A549 (cell line): ENCODE results near the gene S1PR5. TPM values are rescaled to one million over a fixed set of nuclear protein-coding genes. Genes with fewer than 3 reads are reported as not detected.

Experiments used
- ATAC-seq, 2 experiments: fragments of 200-7000 bp in 1 of 2; fragments of >200 bp in 1 of 2; cut with Nextera tagmentation in 1 of 2; cut with Tn5 transposase in 1 of 2; 3 replicates each; pipeline versions ENCODE4 v1.8.0 to v1.9.1; 2018 to 2020; ENCODE audit warnings: mild to moderate bottlenecking in 1 of 2, moderate library complexity in 1 of 2
- CTCF ChIA-PET: fragments of 300-600 bp; sonication (Branson Sonifier 250); formaldehyde crosslinking; extraction: SDS; loops from one replicate; lab custom pipeline; 2021; ENCODE audit warnings: antibody characterized with exemption, inconsistent platforms; lab: Yijun Ruan, JAX
- POLR2A ChIA-PET: fragments of 350-600 bp; formaldehyde crosslinking; extraction: SDS; loops from one replicate; lab custom pipeline; 2021; ENCODE audit warnings: antibody characterized with exemption, inconsistent platforms; lab: Yijun Ruan, JAX
- DNase-seq, 2 experiments: peaks; one replicate each; pipeline versions ENCODE4 v3.0.0 to v3.0.0-alpha.2; 2011 to 2016; ENCODE audit warnings: low read depth in 1 of 2, low spot score in 1 of 2
- FAIRE-seq: peaks from 2 replicates; lab custom pipeline; 2011; peaks lifted over from hg19 to GRCh38; lab: Jason Lieb, UNC
- H3K27ac ChIP-seq, 2 experiments: fragments of >200 bp; sonication (Bioruptor Twin); formaldehyde crosslinking; 3 replicates each; pipeline ENCODE4 v1.5.1; 2016 to 2017
- H3K4me1 ChIP-seq: fragments of >200 bp; sonication (Bioruptor Twin); formaldehyde crosslinking; 3 replicates; pipeline ENCODE4 v1.6.1; 2016
- H3K4me2 ChIP-seq: fragments of >200 bp; sonication (Bioruptor Twin); formaldehyde crosslinking; 3 replicates; pipeline ENCODE4 v1.6.1; 2016
- H3K4me3 ChIP-seq: fragments of >200 bp; sonication (Bioruptor Twin); formaldehyde crosslinking; 3 replicates; pipeline ENCODE4 v1.5.1; 2016
- H3K9me3 ChIP-seq: fragments of >200 bp; sonication (Bioruptor Twin); formaldehyde crosslinking; 3 replicates; pipeline ENCODE4 v1.6.1; 2016
- BHLHE40 ChIP-seq: IDR thresholded peaks from 2 replicates; pipeline ENCODE4 v1.6.1; 2012; ENCODE audit warnings: low read depth, low read length, inconsistent platforms
- CHD4 ChIP-seq: fragments of 200-600 bp; sonication (generic); IDR thresholded peaks from 2 replicates; pipeline ENCODE4 v1.6.1; 2016; ENCODE audit warnings: antibody characterized with exemption, mild to moderate bottlenecking, borderline replicate concordance
- E2F6 ChIP-seq: IDR thresholded peaks from 2 replicates; pipeline ENCODE4 v1.6.1; 2012; ENCODE audit warnings: low read depth, borderline replicate concordance
- EHF ChIP-seq: fragments of 250-450 bp; sonication (Bioruptor Pico); IDR thresholded peaks from 2 replicates; pipeline ENCODE4 v1.5.0; 2020; ENCODE audit warnings: mild to moderate bottlenecking
- ELK1 ChIP-seq: fragments of 150-350 bp; IDR thresholded peaks from 2 replicates; pipeline ENCODE4 v1.6.1; 2014; ENCODE audit warnings: low read depth, mild to moderate bottlenecking, low read length
- ESRRA ChIP-seq: fragments of 150-350 bp; IDR thresholded peaks from 2 replicates; pipeline ENCODE4 v1.6.1; 2014; ENCODE audit warnings: mild to moderate bottlenecking, low read length, borderline replicate concordance
- FOSB ChIP-seq: fragments of 250-450 bp; sonication (Bioruptor Pico); IDR thresholded peaks from 2 replicates; pipeline ENCODE4 v1.5.0; 2020; ENCODE audit warnings: mild to moderate bottlenecking, moderate library complexity
- HDAC2 ChIP-seq: fragments of 200-600 bp; sonication (generic); IDR thresholded peaks from 2 replicates; pipeline ENCODE4 v1.6.1; 2016
- HMGXB4 ChIP-seq: fragments of 250-450 bp; sonication (Bioruptor Pico); IDR thresholded peaks from 2 replicates; pipeline ENCODE4 v1.5.0; 2021; ENCODE audit warnings: mild to moderate bottlenecking, moderate library complexity, borderline replicate concordance
- HOXB13 ChIP-seq: fragments of 250-450 bp; sonication (Bioruptor Pico); IDR thresholded peaks from 2 replicates; pipeline ENCODE4 v1.5.0; 2020; ENCODE audit warnings: low read depth, mild to moderate bottlenecking, moderate library complexity
- JUN ChIP-seq, 2 experiments: fragments of >200 bp; sonication (Bioruptor Twin); formaldehyde crosslinking; IDR thresholded peaks; 2 replicates in 1 of 2; 3 replicates in 1 of 2; pipeline ENCODE4 v1.6.1; 2016 to 2017
- JUNB ChIP-seq: fragments of >200 bp; sonication (Bioruptor Twin); formaldehyde crosslinking; IDR thresholded peaks from 2 replicates; pipeline ENCODE4 v1.6.1; 2016
- KDM1A ChIP-seq: fragments of 200-600 bp; sonication (generic); IDR thresholded peaks from 2 replicates; pipeline ENCODE4 v1.6.1; 2016; ENCODE audit warnings: low read depth, mild to moderate bottlenecking
- MAX ChIP-seq: IDR thresholded peaks from 2 replicates; pipeline ENCODE4 v1.6.1; 2012
- POLR2A ChIP-seq: IDR thresholded peaks from 2 replicates; pipeline ENCODE4 v1.6.1; 2012; ENCODE audit warnings: mild to moderate bottlenecking, low read length
- RARB ChIP-seq: fragments of 250-450 bp; sonication (Bioruptor Pico); IDR thresholded peaks from 2 replicates; pipeline ENCODE4 v1.8.0; 2021; ENCODE audit warnings: mild to moderate bottlenecking, moderate library complexity
- RFX5 ChIP-seq: fragments of 450-650 bp; IDR thresholded peaks from 2 replicates; pipeline ENCODE4 v1.7.1; 2014; ENCODE audit warnings: antibody characterized with exemption, mild to moderate bottlenecking, moderate library complexity
- SREBF2 ChIP-seq: fragments of 450-650 bp; IDR thresholded peaks from 2 replicates; pipeline ENCODE4 v1.6.1; 2014; ENCODE audit warnings: mild to moderate bottlenecking, moderate library complexity
- ZFP36 ChIP-seq: fragments of 450-650 bp; IDR thresholded peaks from 2 replicates; pipeline ENCODE4 v1.6.1; 2014; ENCODE audit warnings: borderline replicate concordance; ENCODE audit not compliant: partially characterized antibody
- ZNF302 ChIP-seq: fragments of 250-450 bp; sonication (Bioruptor Pico); IDR thresholded peaks from 2 replicates; pipeline ENCODE4 v1.9.0; 2021; ENCODE audit warnings: inconsistent platforms, mild to moderate bottlenecking, moderate library complexity
- ZSCAN20 ChIP-seq: fragments of 250-450 bp; sonication (Bioruptor Pico); IDR thresholded peaks from 2 replicates; pipeline ENCODE4 v1.8.0; 2022; ENCODE audit warnings: mild to moderate bottlenecking, moderate library complexity
- WGBS: methylation state at CpG from one replicate; pipeline ENCODE4 v1.1.6; 2017; ENCODE audit errors: missing lambda C conversion rate; 5-methylcytosine and 5-hydroxymethylcytosine counted together
- polyA plus RNA-seq, 4 experiments: library from polyadenylated mRNA; depleted of rRNA in 3 of 4; stranded (reverse); fragments of >200 nt; fragmentation: RNase III in 1 of 4; extraction: RNeasy Plus Mini Kit Qiagen cat#74134 plus additional on column Dnase treatment in 1 of 4; gene quantifications; 2 replicates in 3 of 4; 3 replicates in 1 of 4; pipeline ENCODE4 v1.2.3, GENCODE V29; 2011 to 2017
- TF ChIP-seq, protein P1 (sequence below): fragments of 200-600 bp; sonication (generic); IDR thresholded peaks from 2 replicates; pipeline ENCODE4 v1.6.1; 2016; ENCODE audit warnings: antibody characterized with exemption, mild to moderate bottlenecking, moderate library complexity

Gene S1PR5
- polyA plus RNA-seq, 2 of the 4 experiments (the other 2 are of a cell fraction): 2.1 to 3.8 TPM

DNA sequence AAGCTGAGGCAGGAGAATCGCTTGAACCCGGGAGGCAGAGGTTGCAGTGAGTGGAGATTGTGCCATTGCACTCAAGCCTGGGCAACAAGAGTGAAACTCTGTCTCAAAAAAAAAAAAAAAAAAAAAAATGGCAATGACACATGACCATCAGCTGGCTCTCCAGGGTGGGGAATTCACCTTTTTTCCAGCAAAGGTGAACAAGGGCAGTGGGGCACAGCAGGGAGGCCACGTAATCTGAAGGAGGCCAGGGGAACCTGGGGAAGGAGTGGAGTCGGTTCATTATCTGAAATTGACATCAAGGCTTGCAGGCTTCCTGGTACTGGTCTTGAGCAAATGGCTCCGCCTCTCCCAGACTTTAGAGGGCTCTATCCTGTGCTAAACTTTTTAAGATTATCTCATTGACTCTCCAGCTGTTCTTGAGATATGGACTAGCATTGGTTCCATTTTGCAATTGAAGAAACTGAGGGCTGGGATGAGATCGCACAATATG lies 42.2 kb downstream of the S1PR5 start:
- Histone ChIP-seq H3K27ac (no peak overlapping the region), H3K4me2 (no peak overlapping the region), H3K4me3 (no peak overlapping the region), H3K4me1 (peaks cover 3% of the 10 kb centered on the region; the same call in 1 of the 3 replicates), H3K9me3 (no peaks in the 10 kb centered on the region)
- ChIA-PET POLR2A (no interaction called here), CTCF (interaction anchor here (1.5 kb wide), 1 partner anchor 9 kb away, joined by 5 read pairs; no protein-coding TSS in a partner anchor)
- ATAC-seq: no peak
- FAIRE-seq: no peak
- 42% methylated on average over 6 of the region's 6 CpGs for WGBS
- TF ChIP-seq FOSB (CRISPR knock-in tag) (no peak), CHD4 (no peak), E2F6 (no peak), KDM1A (no peak), RFX5 (no peak), MAX (no peak), ZFP36 (no peak), JUN (IDR thresholded peaks at IDR 0.05) (no peak), ESRRA (no peak), BHLHE40 (no peak), HOXB13 (CRISPR knock-in tag) (no peak), JUNB (no peak), SREBF2 (no peak), POLR2A (no peak), RARB (CRISPR knock-in tag) (no peak), ELK1 (no peak), ZSCAN20 (CRISPR knock-in tag) (no peak), HMGXB4 (CRISPR knock-in tag) (no peak), ZNF302 (CRISPR knock-in tag) (no peak)
- TF ChIP-seq, protein P1, sequence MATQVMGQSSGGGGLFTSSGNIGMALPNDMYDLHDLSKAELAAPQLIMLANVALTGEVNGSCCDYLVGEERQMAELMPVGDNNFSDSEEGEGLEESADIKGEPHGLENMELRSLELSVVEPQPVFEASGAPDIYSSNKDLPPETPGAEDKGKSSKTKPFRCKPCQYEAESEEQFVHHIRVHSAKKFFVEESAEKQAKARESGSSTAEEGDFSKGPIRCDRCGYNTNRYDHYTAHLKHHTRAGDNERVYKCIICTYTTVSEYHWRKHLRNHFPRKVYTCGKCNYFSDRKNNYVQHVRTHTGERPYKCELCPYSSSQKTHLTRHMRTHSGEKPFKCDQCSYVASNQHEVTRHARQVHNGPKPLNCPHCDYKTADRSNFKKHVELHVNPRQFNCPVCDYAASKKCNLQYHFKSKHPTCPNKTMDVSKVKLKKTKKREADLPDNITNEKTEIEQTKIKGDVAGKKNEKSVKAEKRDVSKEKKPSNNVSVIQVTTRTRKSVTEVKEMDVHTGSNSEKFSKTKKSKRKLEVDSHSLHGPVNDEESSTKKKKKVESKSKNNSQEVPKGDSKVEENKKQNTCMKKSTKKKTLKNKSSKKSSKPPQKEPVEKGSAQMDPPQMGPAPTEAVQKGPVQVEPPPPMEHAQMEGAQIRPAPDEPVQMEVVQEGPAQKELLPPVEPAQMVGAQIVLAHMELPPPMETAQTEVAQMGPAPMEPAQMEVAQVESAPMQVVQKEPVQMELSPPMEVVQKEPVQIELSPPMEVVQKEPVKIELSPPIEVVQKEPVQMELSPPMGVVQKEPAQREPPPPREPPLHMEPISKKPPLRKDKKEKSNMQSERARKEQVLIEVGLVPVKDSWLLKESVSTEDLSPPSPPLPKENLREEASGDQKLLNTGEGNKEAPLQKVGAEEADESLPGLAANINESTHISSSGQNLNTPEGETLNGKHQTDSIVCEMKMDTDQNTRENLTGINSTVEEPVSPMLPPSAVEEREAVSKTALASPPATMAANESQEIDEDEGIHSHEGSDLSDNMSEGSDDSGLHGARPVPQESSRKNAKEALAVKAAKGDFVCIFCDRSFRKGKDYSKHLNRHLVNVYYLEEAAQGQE: no peak
- no peak for DNase-seq

DNA sequence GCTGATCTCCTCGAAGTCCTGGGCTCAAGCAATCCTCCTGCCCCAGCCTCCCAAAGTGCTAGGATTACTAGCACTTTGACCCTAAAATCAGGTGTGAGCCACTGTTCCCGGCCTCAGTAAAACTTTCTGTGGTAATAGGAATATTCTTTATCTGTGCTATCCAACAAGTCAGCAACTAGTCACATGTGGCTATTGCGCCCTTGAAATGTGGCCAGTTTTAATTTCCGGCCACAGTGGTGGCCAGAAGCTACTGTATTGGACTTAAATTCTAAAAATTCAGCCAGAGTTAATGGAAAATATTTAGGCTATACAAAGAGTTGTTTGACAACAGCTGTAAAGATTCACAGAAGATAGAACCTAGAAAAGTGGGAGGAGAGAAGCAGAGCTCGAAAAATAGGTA lies 44.1 kb downstream of the S1PR5 start:
- ATAC-seq: no peak

More for the DNA sequence above, 44.1 kb downstream of the S1PR5 start:
- DNase-seq (no peak), FAIRE-seq (no peak)
- Histone ChIP-seq H3K4me1 (no peaks in the 10 kb centered on the region), H3K27ac (no peak overlapping the region), H3K9me3 (no peaks in the 10 kb centered on the region), H3K4me3 (no peak overlapping the region), H3K4me2 (no peak overlapping the region)
- POLR2A ChIA-PET: interaction anchor here (1.0 kb wide), 1 partner anchor 11 kb away, joined by 3 read pairs; no protein-coding TSS in a partner anchor
- WGBS: 66% methylated on average over 5 of the region's 5 CpGs
- CTCF ChIA-PET: interaction anchor here (1.2 to 2.0 kb wide), 4 partner anchors 11 to 55 kb away, joined by 5 to 10 read pairs (median 6); no protein-coding TSS in a partner anchor
- TF ChIP-seq HDAC2 (no peak), ZNF302 (CRISPR knock-in tag) (no peak), EHF (CRISPR knock-in tag) (no peak)
